ENCODE results near the gene LRIF1. TPM values are rescaled to one million over a fixed set of nuclear protein-coding genes. Genes with fewer than 3 reads are reported as not detected.

Gene LRIF1
- total RNA-seq, 4 donors from 2014 or later = 8.7 to 16.5 (median 9.6) TPM

DNA sequence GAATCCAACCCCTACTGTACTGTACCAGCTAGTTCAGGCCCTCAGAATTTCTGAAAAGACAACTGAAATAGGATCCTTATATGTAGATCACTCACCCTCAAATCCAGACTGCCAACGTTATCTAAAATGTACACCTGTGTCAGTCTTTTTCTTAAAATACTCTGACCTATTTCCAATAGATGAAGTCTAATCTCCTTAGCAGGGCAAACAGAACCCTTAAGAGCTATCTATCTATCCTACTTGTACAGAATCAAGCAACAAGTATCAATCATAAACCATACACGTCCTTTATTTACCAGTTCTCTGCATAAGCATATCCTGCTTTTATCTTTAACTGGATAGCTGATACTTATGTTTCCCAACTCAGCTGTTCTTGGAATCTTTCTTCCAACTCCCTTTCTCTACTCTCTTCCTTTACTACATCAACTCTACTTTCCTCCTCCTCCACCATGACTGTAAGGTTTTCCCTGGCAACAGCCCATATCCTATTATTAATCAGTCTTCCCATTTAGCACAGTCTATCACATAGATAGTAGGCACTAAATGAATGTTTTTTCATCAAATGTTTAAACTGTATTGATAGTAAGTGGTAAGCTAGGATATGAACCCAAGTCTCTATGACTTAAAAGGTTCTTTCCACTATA is 2.8 kb downstream of the LRIF1 start:
- Histone ChIP-seq H3K27me3 (no peaks in the 10 kb centered on the region), H3K4me3 (replicated peaks in 1 of 3) (no peak overlapping the region), H3K27ac (no peak overlapping the region), H3K9me3 (no peaks in the 10 kb centered on the region), H3K36me3 (no peaks in the 10 kb centered on the region), H3K4me1 (no peaks in the 10 kb centered on the region)
- no peak for DNase-seq
- 94 to 97% methylated on average over 2 of the region's 2 CpGs for WGBS, 2 donors
- TF ChIP-seq POLR2A (IDR thresholded peaks at IDR 0.05) = no peak
- TF ChIP-seq CTCF (IDR thresholded peaks at IDR 0.05) = no peak
- intact Hi-C loops (cut with DNase I) = no loop called here

- intact Hi-C loops (cut with DNase I) = no loop called here
- H3K9me3 ChIP-seq = no peaks in the 10 kb centered on the region
- TF ChIP-seq CTCF (IDR thresholded peaks at IDR 0.05) (no peak), POLR2A (IDR thresholded peaks at IDR 0.05) (no peak)
- DNase-seq = no peak
- H3K4me3 ChIP-seq (replicated peaks in 1 of 3) = no peak overlapping the region
- WGBS, 2 donors = 98 to 99% methylated on average over 3 of the region's 3 CpGs
- H3K27me3 ChIP-seq = no peaks in the 10 kb centered on the region
- no peak overlapping the region for H3K27ac ChIP-seq
- H3K36me3 ChIP-seq = no peaks in the 10 kb centered on the region
- H3K4me1 ChIP-seq = no peaks in the 10 kb centered on the region
Observed at GRCh38 chr1:110957798-110958197, 5.9 kb downstream of the LRIF1 start.

DNA sequence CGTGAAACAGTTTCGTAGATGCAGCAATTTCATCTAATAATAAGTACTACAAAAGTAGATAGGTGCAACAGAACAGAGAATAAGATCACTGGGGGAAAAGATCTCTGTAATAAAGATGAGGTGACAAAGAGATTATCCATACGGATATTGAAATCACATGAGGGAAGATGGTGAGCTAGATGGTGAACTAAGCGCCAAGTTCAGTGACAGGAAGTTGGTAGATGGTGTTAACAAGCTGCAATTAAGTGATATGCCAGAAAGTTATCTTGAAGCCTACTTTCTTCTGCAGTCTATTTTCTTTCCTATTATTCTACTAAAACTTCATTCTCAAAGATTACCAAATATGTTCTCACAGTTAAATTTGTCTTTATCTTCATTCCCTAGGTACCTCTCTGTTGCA is 7.1 kb downstream of the LRIF1 start:
- Histone ChIP-seq H3K4me3 (replicated peaks in 1 of 3) (no peak overlapping the region), H3K27me3 (no peaks in the 10 kb centered on the region), H3K4me1 (no peaks in the 10 kb centered on the region), H3K36me3 (no peaks in the 10 kb centered on the region), H3K9me3 (no peaks in the 10 kb centered on the region), H3K27ac (no peak overlapping the region)
- no peak for DNase-seq
- TF ChIP-seq CTCF (IDR thresholded peaks at IDR 0.05) (no peak), POLR2A (IDR thresholded peaks at IDR 0.05) (no peak)
- WGBS, 2 donors = 90 to 96% methylated on average over 4 of the region's 4 CpGs
- intact Hi-C loops (cut with DNase I) = no loop called here

DNA sequence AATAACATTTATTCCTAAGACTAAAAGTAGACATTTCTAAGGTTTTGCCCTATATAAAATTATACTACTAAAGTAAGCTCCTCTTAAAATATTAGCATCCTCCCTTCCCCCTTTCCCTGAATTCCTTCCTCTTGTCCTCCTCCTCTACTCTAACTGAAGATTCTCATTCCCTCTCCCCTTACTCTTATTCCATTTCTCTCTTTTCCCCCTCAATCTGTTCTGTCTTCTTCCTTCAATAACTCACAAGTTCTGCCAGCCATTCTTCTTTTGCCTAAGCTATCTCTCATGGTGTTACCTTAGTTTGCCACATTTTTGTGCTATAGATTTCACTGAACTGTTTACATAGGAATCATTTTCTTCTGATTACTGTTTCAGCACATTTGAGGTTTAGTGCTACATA is 10.7 kb downstream of the LRIF1 start:
- DNase-seq = no peak
- intact Hi-C loops (cut with DNase I) = no loop called here
- no peak overlapping the region for H3K4me3 ChIP-seq (replicated peaks in 1 of 3)
- TF ChIP-seq CTCF (IDR thresholded peaks at IDR 0.05) = no peak
- TF ChIP-seq POLR2A (IDR thresholded peaks at IDR 0.05) = no peak
- H3K36me3 ChIP-seq = peaks cover 13 to 16% of the 10 kb centered on the region in 2 donors
- H3K9me3 ChIP-seq = no peaks in the 10 kb centered on the region
- H3K4me1 ChIP-seq = no peaks in the 10 kb centered on the region
- H3K27me3 ChIP-seq = no peaks in the 10 kb centered on the region
- H3K27ac ChIP-seq = no peak overlapping the region

DNA sequence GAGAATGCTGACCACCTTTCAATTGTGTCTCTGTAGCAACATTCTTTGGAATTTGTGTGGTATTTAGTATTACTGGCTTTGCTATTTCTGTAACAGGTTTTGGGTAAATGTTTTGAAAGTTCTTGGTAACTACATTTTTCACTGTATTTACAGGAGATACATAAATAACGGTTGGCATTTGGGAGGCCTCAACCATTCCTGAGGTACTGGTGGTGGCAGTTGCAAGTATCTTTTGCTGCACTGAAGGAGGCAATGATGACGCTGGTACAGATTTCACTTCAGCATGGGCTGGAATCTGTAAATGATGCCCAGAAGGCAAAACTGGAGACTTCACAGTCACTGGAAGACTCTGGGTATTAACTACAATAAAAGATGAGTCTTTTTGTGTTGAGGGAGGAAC is 11.7 kb downstream of the LRIF1 start:
- DNase-seq = no peak
- H3K36me3 ChIP-seq = peaks cover 16 to 19% of the 10 kb centered on the region in 2 donors
- intact Hi-C loops (cut with DNase I) = no loop called here
- no peaks in the 10 kb centered on the region for H3K4me1 ChIP-seq
- no peaks in the 10 kb centered on the region for H3K9me3 ChIP-seq
- H3K4me3 ChIP-seq (replicated peaks in 1 of 3) = no peak overlapping the region
- no peak for TF ChIP-seq POLR2A (IDR thresholded peaks at IDR 0.05)
- no peak for TF ChIP-seq CTCF (IDR thresholded peaks at IDR 0.05)
- no peaks in the 10 kb centered on the region for H3K27me3 ChIP-seq
- 98 to 100% methylated on average over 2 of the region's 2 CpGs for WGBS, 2 donors
- H3K27ac ChIP-seq = no peak overlapping the region
